GM12874 (cell line): ENCODE data around the gene VLDLR.

Experiments used
- CTCF ChIP-seq: IDR thresholded peaks from 2 replicates; pipeline ENCODE4 v1.5.1; 2011; ENCODE audit warnings: low read depth, mild to moderate bottlenecking, control low read depth, low read length, moderate library complexity; ENCODE audit not compliant: insufficient read depth

The VLDLR gene

GRCh38 chr9:2631263-2631662 lies 9.7 kb downstream of the VLDLR start:
- no peak for TF ChIP-seq CTCF

GRCh38 chr9:2634153-2634552 lies 12.6 kb downstream of the VLDLR start:
- TF ChIP-seq CTCF, result no peak

- no peak for TF ChIP-seq CTCF
Measured at GRCh38 chr9:2634818-2635217, 13.2 kb downstream of the VLDLR start.

GRCh38 chr9:2635922-2636321 lies 14.3 kb downstream of the VLDLR start:
- no peak for TF ChIP-seq CTCF

- TF ChIP-seq CTCF, result no peak
Measured at GRCh38 chr9:2637390-2637789, 15.8 kb downstream of the VLDLR start.

GRCh38 chr9:2638871-2639673 lies 17.5 kb downstream of the VLDLR start:
- no peak for TF ChIP-seq CTCF

GRCh38 chr9:2639786-2640185 lies 18.2 kb downstream of the VLDLR start:
- TF ChIP-seq CTCF, result no peak
